Keratinocyte (primary cell): Measurements from ENCODE around the gene NES.

Experiments used
- CTCF ChIP-seq, 3 experiments: IDR thresholded peaks in 1 of 3; conservative IDR thresholded peaks in 1 of 3; optimal IDR thresholded peaks in 1 of 3; 2 replicates in 2 of 3; 3 replicates in 1 of 3; pipeline versions ENCODE3 to v1.5.1; 2011; ENCODE audit warnings: low read length in 3 of 3, mild to moderate bottlenecking in 3 of 3, moderate library complexity in 2 of 3, control low read depth in 1 of 3, inconsistent platforms in 1 of 3; ENCODE audit not compliant: insufficient read depth in 2 of 3; ENCODE audit errors: extremely low read depth in 1 of 3
- EZH2 ChIP-seq: IDR thresholded peaks from one replicate; pipeline ENCODE4 v1.6.1; 2012; ENCODE audit warnings: inconsistent platforms, mild to moderate bottlenecking, low read length, moderate library complexity

- TF ChIP-seq CTCF (optimal IDR thresholded peaks at IDR 0.05 in 1 of 3, IDR thresholded peaks at IDR 0.05 in 1 of 3, conservative IDR thresholded peaks at IDR 0.05 in 1 of 3; ENCODE audit: extremely low read depth in 1 of 3, insufficient read depth in 2 of 3, low read length in 3 of 3) (peak; percentile 60 to 73 (median 72)), EZH2 (no peak)
These were observed 58.2 kb downstream of the NES start, which contains the start of gene HAPLN2 for GRCh38 chr1:156618853-156619581.
